ENCODE data around the gene LAMB2. TPM values are rescaled to one million over a fixed set of nuclear protein-coding genes. Genes with fewer than 3 reads are reported as not detected.

The LAMB2 gene
- total RNA-seq, 2 donors from 2014 or later, result 432 to 667 TPM

DNA sequence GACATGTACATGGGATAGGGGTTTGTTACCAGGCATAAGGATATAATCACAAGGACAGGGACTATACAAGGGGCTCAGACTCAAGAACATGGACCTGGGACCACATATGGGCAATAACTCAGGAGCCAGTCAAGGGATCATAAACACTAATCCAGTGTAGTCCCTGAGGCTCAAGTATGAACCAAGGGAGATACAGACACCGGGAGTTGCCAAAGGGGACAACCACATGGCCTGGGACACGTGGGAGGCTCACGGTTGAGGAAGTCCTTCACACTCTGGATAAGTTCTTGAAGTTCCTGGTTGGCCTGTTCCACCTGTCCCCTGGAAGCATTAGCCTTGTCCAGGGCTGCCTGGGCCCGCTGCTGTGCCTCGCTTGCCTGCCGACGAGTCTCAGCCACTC lies 10.4 kb downstream of the LAMB2 start:
- TF ChIP-seq POLR2A (IDR thresholded peaks at IDR 0.05) (no peak), POLR2AphosphoS5 (IDR thresholded peaks at IDR 0.05) (no peak)
- TF ChIP-seq, protein P1, sequence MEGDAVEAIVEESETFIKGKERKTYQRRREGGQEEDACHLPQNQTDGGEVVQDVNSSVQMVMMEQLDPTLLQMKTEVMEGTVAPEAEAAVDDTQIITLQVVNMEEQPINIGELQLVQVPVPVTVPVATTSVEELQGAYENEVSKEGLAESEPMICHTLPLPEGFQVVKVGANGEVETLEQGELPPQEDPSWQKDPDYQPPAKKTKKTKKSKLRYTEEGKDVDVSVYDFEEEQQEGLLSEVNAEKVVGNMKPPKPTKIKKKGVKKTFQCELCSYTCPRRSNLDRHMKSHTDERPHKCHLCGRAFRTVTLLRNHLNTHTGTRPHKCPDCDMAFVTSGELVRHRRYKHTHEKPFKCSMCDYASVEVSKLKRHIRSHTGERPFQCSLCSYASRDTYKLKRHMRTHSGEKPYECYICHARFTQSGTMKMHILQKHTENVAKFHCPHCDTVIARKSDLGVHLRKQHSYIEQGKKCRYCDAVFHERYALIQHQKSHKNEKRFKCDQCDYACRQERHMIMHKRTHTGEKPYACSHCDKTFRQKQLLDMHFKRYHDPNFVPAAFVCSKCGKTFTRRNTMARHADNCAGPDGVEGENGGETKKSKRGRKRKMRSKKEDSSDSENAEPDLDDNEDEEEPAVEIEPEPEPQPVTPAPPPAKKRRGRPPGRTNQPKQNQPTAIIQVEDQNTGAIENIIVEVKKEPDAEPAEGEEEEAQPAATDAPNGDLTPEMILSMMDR (IDR thresholded peaks at IDR 0.05), result no peak
- no peaks in the 10 kb centered on the region for H3K9me3 ChIP-seq
- H3K4me3 ChIP-seq, result no peak overlapping the region
- no peak for DNase-seq (ENCODE audit: low spot score)
- peaks cover 16 to 29% of the 10 kb centered on the region in 2 donors for H3K36me3 ChIP-seq
- H3K27me3 ChIP-seq (replicated peaks; ENCODE audit: insufficient read depth), result no peaks in the 10 kb centered on the region
- intact Hi-C loops (cut with DNase I), result no loop called here
- H3K4me1 ChIP-seq (replicated peaks), result peaks cover 6% of the 10 kb centered on the region
- no peak overlapping the region for H3K27ac ChIP-seq
- 87% methylated on average over 7 of the region's 7 CpGs for WGBS

DNA sequence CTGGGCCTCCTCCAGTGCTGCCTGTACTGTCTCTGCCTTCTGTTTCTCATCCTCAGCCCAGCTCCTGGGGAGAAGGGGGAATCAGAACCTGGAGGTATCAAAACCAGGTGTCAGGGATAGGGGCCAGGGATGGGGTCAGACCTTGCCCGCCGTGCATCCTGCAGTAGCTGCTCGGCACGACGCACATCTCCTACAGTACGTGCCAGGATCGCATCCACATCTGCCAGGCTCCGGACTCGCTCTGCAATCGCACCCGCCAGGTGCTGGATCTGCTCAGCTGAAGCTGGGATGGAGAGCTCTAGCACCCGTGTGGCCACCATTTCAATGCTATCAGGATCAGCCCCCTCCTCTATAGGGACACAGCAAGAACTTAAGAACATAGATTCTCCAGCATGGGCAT lies 10.8 kb downstream of the LAMB2 start:
- 94% methylated on average over 12 of the region's 12 CpGs for WGBS
- intact Hi-C loops (cut with DNase I), result no loop called here
- no peak overlapping the region for H3K4me3 ChIP-seq
- H3K4me1 ChIP-seq (replicated peaks), result peaks cover 6% of the 10 kb centered on the region
- peaks cover 20 to 33% of the 10 kb centered on the region in 2 donors for H3K36me3 ChIP-seq
- H3K9me3 ChIP-seq, result no peaks in the 10 kb centered on the region
- no peaks in the 10 kb centered on the region for H3K27me3 ChIP-seq (replicated peaks; ENCODE audit: insufficient read depth)
- TF ChIP-seq, protein P1 (IDR thresholded peaks at IDR 0.05), result no peak
- TF ChIP-seq POLR2AphosphoS5 (IDR thresholded peaks at IDR 0.05) (no peak), POLR2A (IDR thresholded peaks at IDR 0.05) (no peak)
- no peak overlapping the region for H3K27ac ChIP-seq
- no peak for DNase-seq (ENCODE audit: low spot score)

DNA sequence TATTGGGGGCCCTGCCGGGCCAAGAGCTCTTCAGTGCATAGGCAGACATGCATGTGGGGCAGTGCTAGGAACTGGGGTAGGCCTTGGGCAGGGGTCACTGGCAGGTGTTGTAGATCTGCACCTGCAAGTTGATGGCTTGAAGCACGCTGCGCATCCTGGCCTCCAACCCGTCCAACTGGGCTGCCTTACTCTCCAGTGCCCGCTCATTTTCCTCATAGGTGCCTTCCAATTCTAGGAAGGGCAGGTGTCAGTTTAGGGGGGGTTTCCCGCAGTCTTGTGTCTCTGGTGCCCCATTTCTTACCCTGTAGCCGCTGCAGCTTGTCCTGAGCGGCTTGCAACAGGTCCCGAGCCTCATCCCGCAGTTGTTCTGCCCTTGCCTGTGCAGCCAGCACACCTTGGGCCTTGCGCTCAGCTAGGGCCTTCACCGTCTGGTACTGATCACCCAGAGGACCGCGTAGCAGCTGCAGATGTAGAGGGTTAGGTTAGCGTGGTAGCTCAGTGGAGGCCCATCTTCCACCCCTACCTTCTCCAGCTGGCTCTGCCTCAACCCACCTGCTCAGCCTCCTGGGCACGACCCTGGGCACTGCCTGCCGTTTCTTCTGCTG lies 11.6 kb downstream of the LAMB2 start:
- H3K4me1 ChIP-seq (replicated peaks), result peaks cover 6% of the 10 kb centered on the region
- peaks cover 28 to 39% of the 10 kb centered on the region in 2 donors for H3K36me3 ChIP-seq
- WGBS, result 73% methylated on average over 17 of the region's 17 CpGs
- peak overlapping the region; percentile 91 to 95 for H3K27ac ChIP-seq
- no peaks in the 10 kb centered on the region for H3K27me3 ChIP-seq (replicated peaks; ENCODE audit: insufficient read depth)
- TF ChIP-seq, protein P1 (IDR thresholded peaks at IDR 0.05), result no peak
- TF ChIP-seq POLR2AphosphoS5 (IDR thresholded peaks at IDR 0.05), result no peak
- TF ChIP-seq POLR2A (IDR thresholded peaks at IDR 0.05), result no peak
- no peak for DNase-seq (ENCODE audit: low spot score)
- H3K9me3 ChIP-seq, result no peaks in the 10 kb centered on the region
- intact Hi-C loops (cut with DNase I), result loop anchor here (2.0 kb wide), 1 partner anchor 16 kb away; the partner anchor contains the start of gene QARS1
- H3K4me3 ChIP-seq, result peak overlapping the region; percentile 92 to 100

DNA sequence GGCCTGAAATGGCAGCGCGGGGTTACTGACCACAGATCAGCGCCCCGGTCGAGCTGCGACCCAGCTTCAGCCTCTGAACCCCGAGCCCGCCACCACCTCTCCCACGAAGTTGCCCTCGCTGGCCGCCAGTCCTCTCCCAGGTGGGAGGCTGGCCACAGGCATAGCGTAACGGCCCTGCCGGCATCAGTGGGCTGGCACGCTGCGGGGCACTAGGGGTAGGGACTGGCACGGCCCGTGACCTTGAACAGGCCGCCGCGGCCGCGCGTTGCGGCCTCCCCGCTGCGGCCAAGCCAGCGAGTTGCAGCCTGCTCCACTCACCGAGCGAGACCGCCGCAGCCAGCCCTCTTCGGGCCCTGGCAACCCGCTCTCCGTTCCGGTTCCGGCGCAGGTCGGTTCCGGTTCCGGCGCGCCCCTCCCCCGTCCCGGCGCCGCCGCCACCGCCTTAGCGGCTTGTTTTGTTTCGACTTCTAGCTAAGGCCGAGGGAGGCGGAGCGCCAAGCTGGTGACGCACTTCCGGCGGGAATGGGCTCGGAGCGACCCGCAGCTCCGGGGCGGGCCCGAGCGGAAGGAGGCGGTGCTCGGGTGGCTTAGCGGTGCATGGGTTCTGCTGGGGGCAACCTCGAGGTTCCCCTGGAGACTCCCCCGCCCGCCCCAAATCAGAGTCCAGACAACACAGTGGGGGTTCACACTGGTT lies 12.3 kb downstream of the LAMB2 start, which contains the start of gene USP19:
USP19 (minus strand) TSS at position 386 of the 694 bp plus-strand sequence. CDS start 1,678 bp downstream, outside the sequence.
- Histone ChIP-seq H3K27me3 (replicated peaks; ENCODE audit: insufficient read depth) (no peaks in the 10 kb centered on the region), H3K9me3 (no peaks in the 10 kb centered on the region), H3K27ac (peak within 1 kb of the TSS; percentile 91 to 95), H3K4me1 (replicated peaks) (peaks cover 6% of the 10 kb centered on the region), H3K4me3 (peak within 1 kb of the TSS; percentile 92 to 100), H3K36me3 (peaks cover 35 to 42% of the 10 kb centered on the region in 2 donors)
- TF ChIP-seq POLR2AphosphoS5 (IDR thresholded peaks at IDR 0.05) (peak; percentile 99), POLR2A (IDR thresholded peaks at IDR 0.05) (peak; percentile 61)
- TF ChIP-seq, protein P1 (IDR thresholded peaks at IDR 0.05), result no peak
- peak; percentile 94 for DNase-seq (ENCODE audit: low spot score)
- intact Hi-C loops (cut with DNase I), result loop anchor here (2.0 kb wide), 1 partner anchor 16 kb away; the partner anchor contains the start of gene QARS1
- under 1% methylated on average over 70 of the region's 70 CpGs for WGBS
